Measurements from ENCODE around the gene WDR4. TPM values are rescaled to one million over a fixed set of nuclear protein-coding genes. Genes with fewer than 3 reads are reported as not detected.

The WDR4 gene
- total and polyA plus RNA-seq, 10 of the 15 experiments (the other 5 are each of a cell fraction or from before 2014, with no cell fraction given) = 2.1 to 45.3 (median 18.7) TPM

GRCh38 chr21:42829417-42829816 is 49.9 kb downstream of the WDR4 start:
- Histone ChIP-seq H3K4me2 (ENCODE audit: control insufficient read depth, insufficient read depth) (no peak overlapping the region), H3K9ac (ENCODE audit: control insufficient read depth, insufficient read depth, low read length) (no peak overlapping the region), H2AFZ (ENCODE audit: control insufficient read depth, low read depth, low read length) (no peak overlapping the region), H3K27me3 (replicated peaks in 1 of 2; ENCODE audit: control insufficient read depth in 2 of 2, insufficient read depth in 2 of 2, low read length in 1 of 2) (no peaks in the 10 kb centered on the region), H3K4me3 (no peak overlapping the region), H3K79me2 (ENCODE audit: control insufficient read depth, insufficient read depth, low read length) (no peaks in the 10 kb centered on the region), H3K9me3 (replicated peaks; ENCODE audit: control insufficient read depth, insufficient read depth, low read length) (no peaks in the 10 kb centered on the region), H4K20me1 (ENCODE audit: control insufficient read depth, insufficient read depth) (no peaks in the 10 kb centered on the region; the same call in 1 of the 2 replicates), H3K27ac (ENCODE audit: control insufficient read depth, insufficient read depth) (no peak overlapping the region), H3K4me1 (ENCODE audit: control insufficient read depth, insufficient read depth, low read length) (peaks cover 3% of the 10 kb centered on the region), H3K36me3 (ENCODE audit: control insufficient read depth in 2 of 2, insufficient read depth in 2 of 2, low read length in 1 of 2) (no peaks in the 10 kb centered on the region)
- DNase-seq (ENCODE audit: low read depth, low spot score) (no peak), FAIRE-seq (no peak), ATAC-seq (no peak)
- RAD21 ChIA-PET (ENCODE audit: unreplicated experiment) = no interaction called here
- POLR2A ChIA-PET = no interaction called here
- 63% methylated on average over 9 of the region's 9 CpGs for WGBS (ENCODE audit: insufficient coverage, insufficient replicate concordance, low lambda C conversion rate, missing lambda C conversion rate)
- intact Hi-C loops (cut with micrococcal nuclease; ENCODE audit: unreplicated experiment) = no loop called here
- no TSS peak for BruUV-seq (replicated peaks)
- TF ChIP-seq POLR2AphosphoS5 (IDR thresholded peaks at IDR 0.05; ENCODE audit: low read length) (no peak), ZNF217 (IDR thresholded peaks at IDR 0.05) (no peak), SMAD1 (IDR thresholded peaks at IDR 0.05; ENCODE audit: low read depth, partially characterized antibody) (no peak), MTA2 (IDR thresholded peaks at IDR 0.05; ENCODE audit: low read depth) (no peak), CREB1 (IDR thresholded peaks at IDR 0.05; ENCODE audit: low read depth) (no peak), PBX3 (IDR thresholded peaks at IDR 0.05; ENCODE audit: insufficient replicate concordance, low read depth, low read length) (no peak), ETV6 (conservative IDR thresholded peaks at IDR 0.05 in 1 of 2, IDR thresholded peaks at IDR 0.05 in 1 of 2; ENCODE audit: borderline replicate concordance in 1 of 2, low read depth in 1 of 2) (no peak), BACH1 (IDR thresholded peaks at IDR 0.05; ENCODE audit: borderline replicate concordance) (no peak), PML (IDR thresholded peaks at IDR 0.05; ENCODE audit: low read length) (no peak), BHLHE40 (IDR thresholded peaks at IDR 0.05; ENCODE audit: borderline replicate concordance in 1 of 2, low read depth in 2 of 2, low read length in 1 of 2) (no peak), POLR2AphosphoS2 (IDR thresholded peaks at IDR 0.05; ENCODE audit: low read depth, low read length) (no peak)
- CTCF ChIA-PET = no interaction called here
- in situ Hi-C loops (cut with MboI) = loop anchor here (5.0 to 10.0 kb wide), 2 partner anchors 232 to 685 kb away; no protein-coding TSS in a partner anchor
- SMC1A ChIA-PET (ENCODE audit: uncharacterized antibody, unreplicated experiment) = no interaction called here
